Brain pericyte (primary cell): ENCODE results near the gene SYMPK.

ENCODE experiments used
- DNase-seq: peaks from one replicate; pipeline ENCODE4 v3.0.0-alpha.2; 2012; ENCODE audit warnings: low read depth, low spot score

The SYMPK gene

GRCh38 chr19:45825263-45825605 lies 37.7 kb downstream of the SYMPK start:
- DNase-seq, result no peak

- DNase-seq, result no peak
These were observed 38.2 kb downstream of the SYMPK start for GRCh38 chr19:45824531-45825262.

- no peak for DNase-seq
These were observed 38.9 kb downstream of the SYMPK start for GRCh38 chr19:45824041-45824471.

- DNase-seq, result no peak
These were observed 39.8 kb downstream of the SYMPK start for GRCh38 chr19:45823182-45823581.

GRCh38 chr19:45822716-45823115 lies 40.2 kb downstream of the SYMPK start:
- no peak for DNase-seq

GRCh38 chr19:45821570-45821969 lies 41.4 kb downstream of the SYMPK start:
- no peak for DNase-seq

- DNase-seq, result no peak
These were observed 41.8 kb downstream of the SYMPK start for GRCh38 chr19:45821103-45821521.

- DNase-seq, result no peak
These were observed 42.4 kb downstream of the SYMPK start for GRCh38 chr19:45820413-45821102.

- DNase-seq, result no peak
These were observed 43.2 kb downstream of the SYMPK start for GRCh38 chr19:45819769-45820168.

GRCh38 chr19:45817725-45818301 lies 45.1 kb downstream of the SYMPK start:
- DNase-seq, result no peak

GRCh38 chr19:45817010-45817724 lies 45.8 kb downstream of the SYMPK start:
- peak; percentile 86 for DNase-seq

- no peak for DNase-seq
These were observed 46.5 kb downstream of the SYMPK start for GRCh38 chr19:45816236-45817009.

- no peak for DNase-seq
These were observed 47.3 kb downstream of the SYMPK start for GRCh38 chr19:45815481-45816216.

GRCh38 chr19:45814851-45815480 lies 48.0 kb downstream of the SYMPK start, which contains the start of gene RSPH6A:
RSPH6A (minus strand) TSS chr19:45815308; CDS start chr19:45815176, 132 bp downstream.
- DNase-seq, result no peak

GRCh38 chr19:45814166-45814780 lies 48.7 kb downstream of the SYMPK start:
- DNase-seq, result no peak

- DNase-seq, result no peak
These were observed 50.6 kb downstream of the SYMPK start for GRCh38 chr19:45812297-45812696.

- peak; percentile 44 for DNase-seq
These were observed 53.2 kb downstream of the SYMPK start for GRCh38 chr19:45809643-45810159.

- no peak for DNase-seq
These were observed 57.2 kb downstream of the SYMPK start for GRCh38 chr19:45805719-45806118.

GRCh38 chr19:45804959-45805230 lies 58.1 kb downstream of the SYMPK start:
- no peak for DNase-seq
